ENCODE results near the gene CCDC60.

The CCDC60 gene

GRCh38 chr12:119468296-119468695 is 133.8 kb downstream of the CCDC60 start:
- no peak for TF ChIP-seq CTCF (IDR thresholded peaks at IDR 0.05)
- no peak for DNase-seq (ENCODE audit: low spot score)

GRCh38 chr12:119475650-119476049 is 141.1 kb downstream of the CCDC60 start:
- Histone ChIP-seq H3K4me3 (no peak overlapping the region), H3K27ac (no peak overlapping the region)
- DNase-seq (ENCODE audit: low spot score), result no peak
- no peak for TF ChIP-seq CTCF (IDR thresholded peaks at IDR 0.05)

More at GRCh38 chr12:119468296-119468695, 133.8 kb downstream of the CCDC60 start:
- H3K27ac ChIP-seq, result no peak overlapping the region
- no peak overlapping the region for H3K4me3 ChIP-seq

- Histone ChIP-seq H3K4me3 (no peak overlapping the region), H3K27ac (no peak overlapping the region)
- TF ChIP-seq CTCF (IDR thresholded peaks at IDR 0.05), result no peak
- no peak for DNase-seq (ENCODE audit: low spot score)
Measured at GRCh38 chr12:119476951-119477350, 142.4 kb downstream of the CCDC60 start.

- TF ChIP-seq CTCF (IDR thresholded peaks at IDR 0.05), result no peak
- DNase-seq (ENCODE audit: low spot score), result no peak
- Histone ChIP-seq H3K4me3 (no peak overlapping the region), H3K27ac (no peak overlapping the region)
Measured at GRCh38 chr12:119479121-119479561, 144.6 kb downstream of the CCDC60 start.

GRCh38 chr12:119480551-119480950 is 146.0 kb downstream of the CCDC60 start:
- H3K4me3 ChIP-seq, result no peak overlapping the region
- no peak overlapping the region for H3K27ac ChIP-seq
- no peak for TF ChIP-seq CTCF (IDR thresholded peaks at IDR 0.05)
- DNase-seq (ENCODE audit: low spot score), result no peak

- Histone ChIP-seq H3K4me3 (no peak overlapping the region), H3K27ac (no peak overlapping the region)
- no peak for DNase-seq (ENCODE audit: low spot score)
- TF ChIP-seq CTCF (IDR thresholded peaks at IDR 0.05), result no peak
Measured at GRCh38 chr12:119486599-119487154, 152.1 kb downstream of the CCDC60 start.

GRCh38 chr12:119491814-119492213 is 157.3 kb downstream of the CCDC60 start:
- no peak for DNase-seq (ENCODE audit: low spot score)
- Histone ChIP-seq H3K4me3 (no peak overlapping the region), H3K27ac (no peak overlapping the region)
- TF ChIP-seq CTCF (IDR thresholded peaks at IDR 0.05), result no peak

All from coronary artery (tissue), 2 donors.